Endothelial cell (in vitro differentiated cells): ENCODE measurements around the gene CYP4B1. TPM values are rescaled to one million over a fixed set of nuclear protein-coding genes. Genes with fewer than 3 reads are reported as not detected.

ENCODE experiments used
- DNase-seq: peaks from one replicate; pipeline ENCODE4 v3.0.0; 2021; ENCODE audit warnings: low spot score
- H3K27ac Mint-ChIP-seq: one replicate; pipeline ENCODE4 v1.8.0; 2021; ENCODE audit warnings: mixed read lengths, inconsistent platforms; ENCODE audit not compliant: unreplicated experiment
- H3K27me3 Mint-ChIP-seq: one replicate; pipeline ENCODE4 v1.8.0; 2021; ENCODE audit warnings: mild to moderate bottlenecking, moderate library complexity, mixed read lengths, inconsistent platforms; ENCODE audit not compliant: unreplicated experiment
- H3K36me3 Mint-ChIP-seq: one replicate; pipeline ENCODE4 v1.8.0; 2021; ENCODE audit warnings: mild to moderate bottlenecking, low read depth, mixed read lengths, inconsistent platforms; ENCODE audit not compliant: unreplicated experiment
- H3K4me1 Mint-ChIP-seq: one replicate; pipeline ENCODE4 v1.8.0; 2021; ENCODE audit warnings: mild to moderate bottlenecking, mixed read lengths, inconsistent platforms; ENCODE audit not compliant: unreplicated experiment
- H3K4me3 Mint-ChIP-seq: one replicate; pipeline ENCODE4 v1.8.0; 2021; ENCODE audit warnings: mild to moderate bottlenecking, mixed read lengths, inconsistent platforms; ENCODE audit not compliant: unreplicated experiment
- H3K9me3 Mint-ChIP-seq: one replicate; pipeline ENCODE4 v1.8.0; 2021; ENCODE audit warnings: mixed read lengths, inconsistent platforms; ENCODE audit not compliant: unreplicated experiment
- CTCF ChIP-seq: fragments of 200-600 bp; sonication (generic); IDR thresholded peaks from one replicate; pipeline ENCODE4 v1.5.0; 2021; ENCODE audit warnings: antibody characterized with exemption; ENCODE audit not compliant: unreplicated experiment
- total RNA-seq: library from RNA; stranded (reverse); fragmentation: NEBNext Ultra II Directional; extraction: Animal tissue kit (Norgen Biotek cat#: 25700); gene quantifications from one replicate; pipeline ENCODE4 v1.2.1, GENCODE V29; 2021; ENCODE audit not compliant: unreplicated experiment

CYP4B1 gene
- total RNA-seq, 1 donor from 2014 or later = not detected

GRCh38 chr1:46804926-46805325 lies 6.1 kb downstream of the CYP4B1 start:
- Mint-ChIP-seq H3K4me1 (peaks cover 15% of the 10 kb centered on the region), H3K27ac (no peak overlapping the region), H3K27me3 (no peaks in the 10 kb centered on the region), H3K36me3 (peaks cover 3% of the 10 kb centered on the region), H3K9me3 (peaks cover 4% of the 10 kb centered on the region), H3K4me3 (no peak overlapping the region)
- DNase-seq = no peak
- TF ChIP-seq CTCF = no peak

GRCh38 chr1:46805755-46806154 lies 6.9 kb downstream of the CYP4B1 start:
- Mint-ChIP-seq H3K27me3 (no peaks in the 10 kb centered on the region), H3K4me3 (no peak overlapping the region), H3K27ac (no peak overlapping the region), H3K36me3 (peaks cover 3% of the 10 kb centered on the region), H3K9me3 (peaks cover 4% of the 10 kb centered on the region), H3K4me1 (peaks cover 15% of the 10 kb centered on the region)
- no peak for DNase-seq
- TF ChIP-seq CTCF = no peak

- H3K27me3 Mint-ChIP-seq = no peaks in the 10 kb centered on the region
- peak; percentile 13 for DNase-seq
- H3K36me3 Mint-ChIP-seq = peaks cover 3% of the 10 kb centered on the region
- H3K9me3 Mint-ChIP-seq = peaks cover 4% of the 10 kb centered on the region
- no peak overlapping the region for H3K4me3 Mint-ChIP-seq
- peaks cover 15% of the 10 kb centered on the region for H3K4me1 Mint-ChIP-seq
- no peak for TF ChIP-seq CTCF
- no peak overlapping the region for H3K27ac Mint-ChIP-seq
These were observed 7.6 kb downstream of the CYP4B1 start for GRCh38 chr1:46806196-46807020.

GRCh38 chr1:46807046-46807972 lies 8.5 kb downstream of the CYP4B1 start:
- H3K4me1 Mint-ChIP-seq = peaks cover 15% of the 10 kb centered on the region
- peak overlapping the region; percentile 63 for H3K4me3 Mint-ChIP-seq
- no peak for TF ChIP-seq CTCF
- peaks cover 4% of the 10 kb centered on the region for H3K9me3 Mint-ChIP-seq
- no peak overlapping the region for H3K27ac Mint-ChIP-seq
- no peak for DNase-seq
- peaks cover 3% of the 10 kb centered on the region for H3K36me3 Mint-ChIP-seq
- no peaks in the 10 kb centered on the region for H3K27me3 Mint-ChIP-seq
